ENCODE data around the gene CASTOR2. TPM values are rescaled to one million over a fixed set of nuclear protein-coding genes. Genes with fewer than 3 reads are reported as not detected.

CASTOR2 gene
- total RNA-seq, 4 donors from 2014 or later = 145 to 334 (median 243) TPM

GRCh38 chr7:75045881-75046280 lies 81.4 kb downstream of the CASTOR2 start:
- in situ Hi-C loops (cut with MboI; ENCODE audit: low sequenced_read_pairs in 4 of 4) (loop anchor here in 2 of 4 donors (25.0 kb wide), 2 partner anchors 609 to 634 kb away; no protein-coding TSS in a partner anchor), intact Hi-C loops (cut with DNase I; ENCODE audit: low total_unique reads) (no loop called here)
- Histone ChIP-seq H3K4me3 (no peak overlapping the region), H3K27me3 (no peaks in the 10 kb centered on the region), H3K4me1 (peaks cover 6 to 9% of the 10 kb centered on the region in 2 donors), H3K36me3 (peaks cover 0 to 27% of the 10 kb centered on the region in 2 donors), H3K9me3 (no peaks in the 10 kb centered on the region), H3K27ac (peak overlapping the region; percentile 75 to 95 (median 80))
- no peak for TF ChIP-seq POLR2A (IDR thresholded peaks at IDR 0.05)
- TF ChIP-seq CTCF (IDR thresholded peaks at IDR 0.05 in 4 of 5, conservative IDR thresholded peaks at IDR 0.05 in 1 of 5) = no peak
- no peak for ATAC-seq
- DNase-seq = no peak

GRCh38 chr7:75048435-75049379 lies 84.2 kb downstream of the CASTOR2 start:
- H3K27ac ChIP-seq = peak overlapping the region in 2 of 4 donors; percentile 19

GRCh38 chr7:75049817-75050216 lies 85.3 kb downstream of the CASTOR2 start:
- no peaks in the 10 kb centered on the region for H3K9me3 ChIP-seq
- no peak overlapping the region for H3K4me3 ChIP-seq
- TF ChIP-seq POLR2A (IDR thresholded peaks at IDR 0.05) (no peak), CTCF (IDR thresholded peaks at IDR 0.05 in 4 of 5, conservative IDR thresholded peaks at IDR 0.05 in 1 of 5) (no peak)
- in situ Hi-C loops (cut with MboI; ENCODE audit: low sequenced_read_pairs in 4 of 4) = loop anchor here in 3 of 4 donors (25.0 kb wide), 3 partner anchors 613 to 712 kb away; partner anchors contain the start of gene CCL26 (in 1 of the 3)
- peaks cover 13 to 16% of the 10 kb centered on the region in 2 donors for H3K4me1 ChIP-seq
- ATAC-seq (no peak), DNase-seq (no peak)
- H3K27ac ChIP-seq = peak overlapping the region in 2 of 4 donors; percentile 40 to 60
- H3K36me3 ChIP-seq = peaks cover 0 to 44% of the 10 kb centered on the region in 2 donors
- no peaks in the 10 kb centered on the region for H3K27me3 ChIP-seq
- intact Hi-C loops (cut with DNase I; ENCODE audit: low total_unique reads) = no loop called here

More at GRCh38 chr7:75048435-75049379, 84.2 kb downstream of the CASTOR2 start:
- no peak overlapping the region for H3K4me3 ChIP-seq
- DNase-seq = no peak
- H3K27me3 ChIP-seq = no peaks in the 10 kb centered on the region
- H3K36me3 ChIP-seq = peaks cover 0 to 40% of the 10 kb centered on the region in 2 donors
- TF ChIP-seq POLR2A (IDR thresholded peaks at IDR 0.05) = no peak
- H3K9me3 ChIP-seq = no peaks in the 10 kb centered on the region
- in situ Hi-C loops (cut with MboI; ENCODE audit: low sequenced_read_pairs in 4 of 4) = loop anchor here in 2 of 4 donors (25.0 kb wide), 2 partner anchors 611 to 636 kb away; no protein-coding TSS in a partner anchor
- H3K4me1 ChIP-seq = peaks cover 6 to 9% of the 10 kb centered on the region in 2 donors
- intact Hi-C loops (cut with DNase I; ENCODE audit: low total_unique reads) = no loop called here
- ATAC-seq = no peak

GRCh38 chr7:75050501-75050900 lies 86.0 kb downstream of the CASTOR2 start:
- Histone ChIP-seq H3K4me1 (peaks cover 18 to 23% of the 10 kb centered on the region in 2 donors), H3K27ac (peak overlapping the region in 2 of 4 donors; percentile 45 to 60), H3K9me3 (no peaks in the 10 kb centered on the region), H3K27me3 (no peaks in the 10 kb centered on the region), H3K4me3 (no peak overlapping the region), H3K36me3 (peaks cover 0 to 44% of the 10 kb centered on the region in 2 donors)
- in situ Hi-C loops (cut with MboI; ENCODE audit: low sequenced_read_pairs in 4 of 4) (loop anchor here in 1 of 4 donors (25.0 kb wide), 1 partner anchor 712 kb away; the partner anchor contains the start of gene CCL26), intact Hi-C loops (cut with DNase I; ENCODE audit: low total_unique reads) (no loop called here)
- TF ChIP-seq POLR2A (IDR thresholded peaks at IDR 0.05) (no peak), CTCF (IDR thresholded peaks at IDR 0.05 in 4 of 5, conservative IDR thresholded peaks at IDR 0.05 in 1 of 5) (no peak)
- ATAC-seq (no peak), DNase-seq (no peak)

- in situ Hi-C loops (cut with MboI; ENCODE audit: low sequenced_read_pairs in 4 of 4) (loop anchor here in 1 of 4 donors (25.0 kb wide), 1 partner anchor 708 kb away; the partner anchor contains the start of gene CCL26), intact Hi-C loops (cut with DNase I; ENCODE audit: low total_unique reads) (no loop called here)
- Histone ChIP-seq H3K27ac (peak overlapping the region; percentile 65 to 77 (median 68)), H3K36me3 (peaks cover 0 to 68% of the 10 kb centered on the region in 2 donors), H3K4me1 (peaks cover 16 to 23% of the 10 kb centered on the region in 2 donors), H3K27me3 (no peaks in the 10 kb centered on the region), H3K9me3 (no peaks in the 10 kb centered on the region), H3K4me3 (no peak overlapping the region)
- peak; percentile 61 to 81 for DNase-seq
- ATAC-seq = peak; percentile 80 to 85
- TF ChIP-seq CTCF (IDR thresholded peaks at IDR 0.05 in 4 of 5, conservative IDR thresholded peaks at IDR 0.05 in 1 of 5) = no peak
- no peak for TF ChIP-seq POLR2A (IDR thresholded peaks at IDR 0.05)
These were observed 90.2 kb downstream of the CASTOR2 start for GRCh38 chr7:75054744-75055143.

Data from gastrocnemius medialis (tissue), 4 donors.